H7 (cell line): ENCODE measurements around the gene DNAH14. TPM values are rescaled to one million over a fixed set of nuclear protein-coding genes. Genes with fewer than 3 reads are reported as not detected.
"Not testable (repeated sequence)": the region's sequence is repeated elsewhere in the genome, so short reads cannot be mapped to it uniquely, and the experiment has no call there.

ENCODE experiments used
- DNase-seq: peaks from one replicate; pipeline ENCODE4 v3.0.0; 2012
- H3K27me3 ChIP-seq: 2 replicates; pipeline ENCODE4 v1.6.0; 2011; ENCODE audit warnings: mild to moderate bottlenecking, low read length; ENCODE audit not compliant: control insufficient read depth, insufficient read depth
- H3K36me3 ChIP-seq: replicated peaks from 2 replicates; pipeline ENCODE4 v1.5.1; 2011; ENCODE audit warnings: low read length; ENCODE audit not compliant: control insufficient read depth, insufficient read depth
- H3K4me3 ChIP-seq: 2 replicates; pipeline ENCODE4 v1.5.1; 2011; ENCODE audit warnings: low read depth, mild to moderate bottlenecking, control low read depth, low read length, moderate library complexity; ENCODE audit not compliant: insufficient read depth
- total RNA-seq: library from RNA; depleted of rRNA; stranded (reverse); fragments of >200 nt; shearing (Covaris generic); gene quantifications from 2 replicates; pipeline ENCODE4 v1.2.3, GENCODE V29; 2014

Gene DNAH14
- total RNA-seq, 1 experiment from 2014 or later, result 42.9 TPM

DNA sequence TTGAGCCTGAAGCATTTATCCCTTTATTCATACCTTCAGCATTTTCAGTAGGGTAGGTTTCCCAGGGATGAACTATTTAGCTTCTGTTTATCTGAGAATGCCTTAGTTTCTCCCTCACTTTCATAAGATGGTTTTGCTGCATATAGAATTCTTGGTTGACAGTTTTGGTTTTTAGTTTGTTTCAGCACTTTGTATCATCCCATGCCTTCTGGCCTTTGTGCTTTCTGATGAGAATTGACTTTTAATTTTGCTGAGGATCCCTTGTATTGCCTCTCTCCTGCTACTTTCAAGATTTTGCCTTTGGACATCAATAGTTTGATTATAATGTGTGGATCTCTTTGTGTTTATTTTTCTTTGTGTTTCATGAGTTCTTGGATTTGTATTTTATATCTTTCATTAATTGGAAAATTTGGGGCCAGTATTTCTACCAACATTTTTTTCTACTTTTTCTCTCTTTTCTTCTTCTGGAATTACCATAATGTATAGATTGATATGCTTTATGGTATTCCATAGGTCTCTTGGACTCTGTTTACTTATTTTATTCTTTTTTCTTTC lies 261.8 kb downstream of the DNAH14 start:
- no peak for DNase-seq
- no peaks in the 10 kb centered on the region for H3K36me3 ChIP-seq
- H3K4me3 ChIP-seq, result no peak overlapping the region
- H3K27me3 ChIP-seq, result no peaks in the 10 kb centered on the region

DNA sequence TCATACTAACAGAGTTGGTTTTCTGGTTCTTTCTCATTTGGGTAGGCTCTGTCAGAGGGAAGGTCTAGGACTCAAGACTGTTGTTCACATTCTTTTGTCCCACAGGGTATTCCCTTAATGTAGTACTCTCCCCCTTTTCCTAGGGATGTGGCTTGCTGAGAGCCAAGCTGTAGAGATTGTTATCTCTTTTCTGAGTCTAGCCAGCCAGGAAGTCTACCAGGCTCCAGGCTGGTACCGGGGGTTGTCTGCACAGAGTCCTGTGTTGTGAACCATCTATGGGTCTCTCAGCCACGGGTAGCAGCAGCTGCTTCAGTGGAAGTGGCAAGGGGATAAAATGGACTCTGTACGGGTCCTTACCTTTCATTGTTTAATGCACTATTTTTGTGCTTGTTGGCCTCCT lies 272.0 kb downstream of the DNAH14 start:
- Histone ChIP-seq H3K36me3 (no peaks in the 10 kb centered on the region), H3K4me3 (no peak overlapping the region), H3K27me3 (no peaks in the 10 kb centered on the region)
- DNase-seq, result no peak

DNA sequence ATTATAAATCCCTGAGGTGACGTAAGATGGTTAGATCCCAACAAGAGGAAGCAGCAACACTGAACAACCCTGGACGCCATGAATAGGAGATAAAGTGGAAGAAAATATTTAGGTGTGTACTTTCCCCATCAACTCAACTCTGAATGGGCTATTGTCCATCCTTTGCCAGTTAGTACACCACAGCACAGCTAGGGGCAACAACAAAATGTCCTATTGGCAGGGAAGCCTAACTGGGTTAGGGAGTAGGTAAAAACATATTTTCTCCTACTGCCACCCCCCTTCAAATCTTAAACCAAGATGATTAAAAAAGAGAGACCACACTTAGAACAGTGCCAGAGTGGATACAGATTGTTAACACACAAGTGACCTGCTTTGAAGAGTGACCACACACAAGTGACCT lies 278.3 kb downstream of the DNAH14 start:
- no peaks in the 10 kb centered on the region for H3K36me3 ChIP-seq
- H3K4me3 ChIP-seq, result no peak overlapping the region
- DNase-seq, result no peak
- H3K27me3 ChIP-seq, result no peaks in the 10 kb centered on the region

DNA sequence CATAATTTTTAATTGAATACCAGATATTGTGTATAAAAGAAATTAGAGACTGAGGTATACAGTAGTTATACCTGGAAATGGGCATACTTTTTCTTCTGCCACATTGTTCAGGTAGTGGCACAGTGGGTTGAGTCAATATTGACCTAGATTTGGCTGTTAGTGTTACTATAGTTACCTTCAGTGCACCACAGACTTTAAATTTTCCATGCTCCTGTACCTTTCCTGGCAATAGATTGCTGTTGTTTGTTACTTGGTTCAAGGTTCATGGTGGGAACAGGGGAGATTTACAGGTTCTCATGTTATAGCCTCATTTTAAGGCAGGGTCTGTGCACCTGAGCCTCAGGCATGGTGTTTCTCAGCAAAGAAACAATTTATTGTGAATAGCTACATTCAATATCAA lies 279.7 kb downstream of the DNAH14 start:
- Histone ChIP-seq H3K4me3 (no peak overlapping the region), H3K27me3 (no peaks in the 10 kb centered on the region), H3K36me3 (no peaks in the 10 kb centered on the region)
- no peak for DNase-seq

DNA sequence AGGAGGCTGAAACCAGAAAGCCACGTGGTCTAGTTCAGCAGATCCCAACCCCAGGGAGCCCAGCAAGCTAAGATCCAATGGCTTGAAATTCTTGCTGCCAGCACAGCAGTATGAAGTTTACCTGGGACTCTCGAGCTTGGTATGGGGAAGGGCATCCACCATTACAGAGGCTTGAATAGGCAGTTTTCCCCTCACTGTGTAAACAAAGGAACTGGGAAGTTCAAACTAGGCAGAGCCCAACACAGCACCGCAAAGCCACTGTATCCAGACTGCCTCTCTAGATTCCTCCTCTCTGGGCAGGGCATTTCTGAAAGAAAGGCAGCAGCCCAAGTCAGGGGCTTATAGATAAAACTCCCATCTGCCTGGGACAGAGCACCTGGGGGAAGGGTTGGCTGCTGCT lies 280.7 kb downstream of the DNAH14 start:
- not testable (repeated sequence) for H3K27me3 ChIP-seq, H3K4me3 ChIP-seq, DNase-seq, H3K36me3 ChIP-seq

DNA sequence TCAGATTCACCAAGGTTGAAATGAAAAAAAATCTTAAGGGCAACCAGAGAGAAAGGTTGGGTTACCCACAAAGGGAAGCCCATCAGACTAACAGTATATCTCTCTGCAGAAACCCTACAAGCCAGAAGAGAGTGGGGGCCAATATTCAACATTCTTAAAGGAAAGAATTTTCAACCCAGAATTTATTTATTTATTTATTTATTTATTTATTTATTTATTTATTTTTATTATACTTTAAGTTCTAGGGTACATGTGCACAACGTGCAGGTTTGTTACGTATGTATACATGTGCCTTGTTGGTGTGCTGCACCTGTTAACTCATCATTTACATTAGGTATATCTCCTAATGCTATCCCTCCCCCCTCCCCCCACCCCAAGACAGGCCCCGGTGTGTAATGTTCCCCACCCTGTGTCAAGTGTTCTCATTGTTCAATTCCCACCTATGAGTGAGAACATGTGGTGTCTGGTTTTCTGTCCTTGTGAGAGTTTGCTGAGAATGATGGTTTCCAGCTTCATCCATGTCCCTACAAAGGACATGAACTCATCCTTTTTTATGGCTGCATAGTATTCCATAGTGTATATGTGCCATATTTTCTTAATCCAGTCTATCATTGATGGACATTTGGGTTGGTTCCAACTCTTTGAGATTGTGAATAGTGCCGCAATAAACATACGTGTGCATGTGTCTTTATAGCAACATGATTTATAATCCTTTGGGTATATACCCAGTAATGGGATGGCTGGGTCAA lies 282.4 kb downstream of the DNAH14 start:
- not testable (repeated sequence) for DNase-seq, H3K4me3 ChIP-seq, H3K27me3 ChIP-seq, H3K36me3 ChIP-seq

DNA sequence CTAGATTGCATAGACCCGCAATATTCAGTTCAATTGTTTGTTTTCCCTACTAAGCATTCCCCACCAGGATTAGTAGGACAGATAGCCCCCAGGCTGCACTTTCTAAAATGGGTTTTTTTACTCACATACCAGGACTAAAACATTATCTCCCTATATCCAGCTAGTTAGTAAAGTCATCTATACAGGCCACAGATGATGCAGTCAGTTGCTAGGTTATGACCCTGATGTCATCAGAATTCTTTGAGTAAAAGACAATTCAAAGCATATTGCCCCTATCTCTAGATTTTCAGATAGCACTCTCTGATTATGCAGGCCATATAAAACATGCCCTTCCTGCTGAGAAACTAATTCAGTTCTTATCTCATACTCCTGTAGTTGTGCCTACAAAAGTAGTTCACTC lies 294.8 kb downstream of the DNAH14 start:
- no peaks in the 10 kb centered on the region for H3K36me3 ChIP-seq
- H3K4me3 ChIP-seq, result no peak overlapping the region
- no peak for DNase-seq
- H3K27me3 ChIP-seq, result no peaks in the 10 kb centered on the region

DNA sequence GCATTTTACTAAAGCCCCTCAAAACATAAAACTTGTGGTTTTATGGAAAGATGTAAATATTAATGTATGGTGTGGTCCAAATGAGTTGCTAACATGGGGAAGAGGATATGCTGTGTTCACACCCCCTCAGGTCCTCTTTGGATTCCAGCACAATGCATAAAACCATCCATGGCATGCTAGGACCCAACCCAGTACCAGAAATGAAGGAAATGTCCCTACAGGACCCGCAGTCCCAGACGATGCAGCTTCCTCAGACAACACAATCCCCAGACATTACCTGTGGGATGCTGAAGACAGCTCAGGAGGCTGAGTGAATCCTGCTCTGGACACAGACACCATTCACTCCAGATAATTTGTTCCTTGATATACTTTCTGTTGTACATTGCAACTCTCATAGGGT lies 296.2 kb downstream of the DNAH14 start:
- no peak for DNase-seq
- Histone ChIP-seq H3K36me3 (no peaks in the 10 kb centered on the region), H3K27me3 (no peaks in the 10 kb centered on the region), H3K4me3 (no peak overlapping the region)

DNA sequence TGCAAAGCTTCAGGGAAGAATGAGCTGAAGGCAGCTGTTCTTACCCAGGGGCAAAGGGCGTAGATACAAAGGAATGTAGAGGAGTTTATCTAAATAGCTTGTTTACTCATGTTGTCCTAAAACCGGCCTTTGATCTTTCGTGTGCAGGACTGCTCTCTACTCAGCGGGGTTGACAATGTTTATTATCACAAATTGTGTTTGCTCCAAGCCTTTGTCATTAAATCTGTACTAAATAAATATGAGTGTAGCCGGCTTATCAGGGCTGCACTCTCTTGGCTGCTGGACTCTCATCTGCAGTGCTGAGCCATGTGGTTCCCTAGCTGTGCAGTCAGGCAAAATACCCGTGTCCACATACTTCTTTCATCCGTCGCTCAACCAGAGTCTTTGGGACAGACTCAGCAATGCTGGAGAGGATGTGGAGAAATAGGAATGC lies 299.4 kb downstream of the DNAH14 start:
- DNase-seq, result no peak
- Histone ChIP-seq H3K36me3 (no peaks in the 10 kb centered on the region), H3K27me3 (no peaks in the 10 kb centered on the region), H3K4me3 (no peak overlapping the region)

DNA sequence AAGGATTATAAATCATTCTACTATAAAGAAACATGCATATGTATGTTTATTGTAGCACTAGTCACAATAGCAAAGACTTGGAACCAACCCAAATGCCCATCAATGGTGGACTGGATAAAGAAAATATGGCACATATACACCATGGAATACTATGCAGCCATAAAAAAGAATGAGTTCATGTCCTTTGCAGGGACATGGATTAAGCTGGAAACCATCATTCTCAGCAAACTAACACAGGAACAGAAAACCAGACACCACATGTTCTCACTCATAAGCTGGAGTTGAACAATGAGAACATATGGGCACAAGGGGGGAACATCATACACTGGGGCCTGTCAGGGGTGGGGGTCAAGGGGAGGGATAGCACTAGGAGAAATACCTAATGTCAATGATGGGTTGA lies 300.0 kb downstream of the DNAH14 start:
- H3K27me3 ChIP-seq, H3K4me3 ChIP-seq, DNase-seq, H3K36me3 ChIP-seq: not testable (repeated sequence)

DNA sequence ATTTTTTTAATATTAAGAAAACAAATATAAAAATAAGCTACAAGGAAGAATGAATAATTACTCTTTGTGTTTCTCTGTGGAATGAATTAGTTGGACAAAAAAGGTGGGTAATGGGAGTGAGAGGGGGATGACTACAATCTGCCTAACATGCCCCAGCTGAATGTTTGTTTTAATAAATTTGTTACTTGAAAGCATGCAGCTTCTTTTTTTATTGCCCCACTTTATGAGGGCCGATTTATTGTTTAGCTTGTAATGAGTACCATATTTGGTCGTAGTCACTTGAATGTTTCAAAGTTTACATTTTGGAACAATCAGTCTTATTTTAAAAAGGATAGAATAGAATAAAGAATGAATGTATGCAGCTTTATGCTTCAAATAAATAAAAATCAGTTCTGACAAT lies 301.0 kb downstream of the DNAH14 start:
- no peak for DNase-seq
- Histone ChIP-seq H3K36me3 (no peaks in the 10 kb centered on the region), H3K4me3 (no peak overlapping the region), H3K27me3 (no peaks in the 10 kb centered on the region)

DNA sequence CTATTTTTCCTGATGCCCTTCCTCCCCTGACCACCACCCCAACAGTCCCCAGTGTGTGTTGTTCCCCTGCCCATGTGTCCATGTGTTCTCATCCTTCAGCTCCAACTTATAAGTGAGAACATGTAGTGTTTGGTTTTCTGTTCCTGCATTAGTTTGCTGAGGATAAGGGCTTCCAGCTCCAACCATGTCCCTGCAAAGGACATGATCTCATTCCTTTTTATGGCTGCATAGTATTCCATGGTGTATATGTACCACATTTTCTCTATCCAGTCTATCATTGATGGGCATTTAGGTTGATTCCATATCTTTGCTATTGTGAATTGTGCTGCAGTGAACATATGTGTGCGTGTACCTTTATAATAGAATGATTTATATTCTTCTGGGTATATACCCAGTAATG lies 303.5 kb downstream of the DNAH14 start:
- H3K27me3 ChIP-seq, H3K4me3 ChIP-seq, H3K36me3 ChIP-seq, DNase-seq: not testable (repeated sequence)

DNA sequence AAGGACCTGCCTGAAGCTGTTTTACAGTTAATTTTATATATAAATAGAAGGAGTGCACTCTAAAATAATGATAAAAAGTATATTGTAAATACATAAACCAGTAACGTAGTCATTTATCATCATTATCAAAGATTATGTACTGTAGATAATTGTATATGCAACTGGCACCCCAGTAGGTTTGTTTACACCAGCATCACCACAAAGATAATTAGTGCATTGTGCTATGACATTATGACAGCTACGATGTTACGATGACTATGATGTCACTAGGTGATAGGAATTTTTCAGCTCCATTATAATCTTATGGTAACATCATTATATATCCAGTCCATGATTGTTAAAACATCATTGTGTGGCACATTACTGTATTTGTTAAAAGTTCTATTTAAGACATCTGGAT lies 313.1 kb downstream of the DNAH14 start:
- Histone ChIP-seq H3K27me3 (no peaks in the 10 kb centered on the region), H3K36me3 (no peaks in the 10 kb centered on the region), H3K4me3 (no peak overlapping the region)
- no peak for DNase-seq

DNA sequence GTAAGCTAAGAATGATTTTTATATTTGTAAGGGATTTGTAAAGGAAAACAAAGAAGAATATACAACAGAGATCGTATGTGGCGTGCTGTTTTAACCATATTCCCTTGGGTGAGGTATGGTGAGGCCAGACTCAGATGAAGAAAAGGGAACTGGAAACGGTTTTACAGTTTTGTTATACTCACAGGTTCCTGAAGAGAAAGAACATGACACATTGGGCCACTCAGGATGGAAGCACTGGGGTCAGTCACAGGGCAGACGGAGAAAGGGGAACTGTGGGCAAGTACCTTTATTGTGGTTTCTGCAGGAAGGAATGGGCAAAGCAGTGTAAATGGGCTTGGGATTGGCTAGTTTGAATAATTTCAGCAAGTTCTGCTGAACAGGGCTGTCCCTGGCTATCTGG lies 321.0 kb downstream of the DNAH14 start:
- H3K36me3 ChIP-seq, result no peaks in the 10 kb centered on the region
- DNase-seq, result no peak

DNA sequence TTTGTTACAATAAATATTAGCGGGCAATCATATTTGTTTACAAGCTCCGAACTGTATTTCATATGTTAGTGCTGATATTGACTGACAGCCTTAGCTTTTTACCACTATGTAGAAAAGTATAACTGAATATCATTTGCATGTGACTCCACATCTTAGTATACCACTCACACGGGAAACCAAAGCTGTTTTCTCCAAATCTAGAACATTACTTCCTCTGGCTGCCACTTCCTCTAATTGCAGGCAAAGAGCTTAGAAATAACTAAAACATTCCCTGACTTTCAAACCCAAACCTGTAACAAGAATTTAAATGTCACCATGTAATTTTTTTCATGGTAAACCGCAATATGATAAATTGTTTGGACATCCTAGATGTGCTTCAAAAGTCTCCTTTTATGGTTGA lies 323.7 kb downstream of the DNAH14 start:
- H3K4me3 ChIP-seq, result no peak overlapping the region
- H3K36me3 ChIP-seq, result no peaks in the 10 kb centered on the region
- no peak for DNase-seq
- no peaks in the 10 kb centered on the region for H3K27me3 ChIP-seq

More for the DNA sequence above, 321.0 kb downstream of the DNAH14 start:
- Histone ChIP-seq H3K4me3 (no peak overlapping the region), H3K27me3 (no peaks in the 10 kb centered on the region)
